ENCODE measurements around the gene MINAR2.

DNA sequence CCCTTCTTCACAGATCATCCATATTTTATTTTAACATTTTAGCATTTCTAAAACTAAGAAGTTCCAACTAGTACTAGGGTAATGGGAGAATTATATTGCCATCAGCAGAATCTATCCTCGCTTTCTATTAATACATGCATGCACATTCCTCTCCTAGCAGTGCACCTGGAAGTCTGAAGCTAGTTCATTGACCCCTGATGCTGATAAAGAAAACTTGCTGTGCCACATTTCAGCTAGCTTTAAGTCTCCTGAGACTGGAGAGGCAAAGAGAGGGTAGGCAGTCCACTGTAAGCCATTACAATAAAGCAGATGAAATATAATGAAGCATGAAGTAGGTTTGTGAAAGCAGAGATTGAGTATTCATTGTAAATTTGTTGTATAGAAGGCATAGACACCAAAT lies 15.8 kb downstream of the MINAR2 start:
- TF ChIP-seq EZH2 (IDR thresholded peaks at IDR 0.05) (no peak), EZH2phosphoT487 (IDR thresholded peaks at IDR 0.05) (no peak)
- TF ChIP-seq, protein P1, sequence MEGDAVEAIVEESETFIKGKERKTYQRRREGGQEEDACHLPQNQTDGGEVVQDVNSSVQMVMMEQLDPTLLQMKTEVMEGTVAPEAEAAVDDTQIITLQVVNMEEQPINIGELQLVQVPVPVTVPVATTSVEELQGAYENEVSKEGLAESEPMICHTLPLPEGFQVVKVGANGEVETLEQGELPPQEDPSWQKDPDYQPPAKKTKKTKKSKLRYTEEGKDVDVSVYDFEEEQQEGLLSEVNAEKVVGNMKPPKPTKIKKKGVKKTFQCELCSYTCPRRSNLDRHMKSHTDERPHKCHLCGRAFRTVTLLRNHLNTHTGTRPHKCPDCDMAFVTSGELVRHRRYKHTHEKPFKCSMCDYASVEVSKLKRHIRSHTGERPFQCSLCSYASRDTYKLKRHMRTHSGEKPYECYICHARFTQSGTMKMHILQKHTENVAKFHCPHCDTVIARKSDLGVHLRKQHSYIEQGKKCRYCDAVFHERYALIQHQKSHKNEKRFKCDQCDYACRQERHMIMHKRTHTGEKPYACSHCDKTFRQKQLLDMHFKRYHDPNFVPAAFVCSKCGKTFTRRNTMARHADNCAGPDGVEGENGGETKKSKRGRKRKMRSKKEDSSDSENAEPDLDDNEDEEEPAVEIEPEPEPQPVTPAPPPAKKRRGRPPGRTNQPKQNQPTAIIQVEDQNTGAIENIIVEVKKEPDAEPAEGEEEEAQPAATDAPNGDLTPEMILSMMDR (IDR thresholded peaks at IDR 0.05): no peak
